SK-N-SH treated with all-trans-retinoic acid at 6 μM for 48 hours (cell line): ENCODE results near the gene FREM2.

Experiments used
- ZC3H10 ChIP-seq: fragments of 250-450 bp; sonication (Bioruptor Pico); IDR thresholded peaks from 2 replicates; pipeline ENCODE4 v1.5.1; 2021; ENCODE audit warnings: mild to moderate bottlenecking, moderate library complexity
- ZFP30 ChIP-seq: fragments of 450-650 bp; formaldehyde crosslinking; IDR thresholded peaks from 2 replicates; pipeline ENCODE4 v1.5.0; 2022; ENCODE audit warnings: mild to moderate bottlenecking, moderate library complexity
- TF ChIP-seq, protein P1 (sequence below): fragments of 250-450 bp; sonication (Bioruptor Pico); IDR thresholded peaks from 2 replicates; pipeline ENCODE4 v1.5.0; 2020; ENCODE audit warnings: mild to moderate bottlenecking, moderate library complexity

DNA sequence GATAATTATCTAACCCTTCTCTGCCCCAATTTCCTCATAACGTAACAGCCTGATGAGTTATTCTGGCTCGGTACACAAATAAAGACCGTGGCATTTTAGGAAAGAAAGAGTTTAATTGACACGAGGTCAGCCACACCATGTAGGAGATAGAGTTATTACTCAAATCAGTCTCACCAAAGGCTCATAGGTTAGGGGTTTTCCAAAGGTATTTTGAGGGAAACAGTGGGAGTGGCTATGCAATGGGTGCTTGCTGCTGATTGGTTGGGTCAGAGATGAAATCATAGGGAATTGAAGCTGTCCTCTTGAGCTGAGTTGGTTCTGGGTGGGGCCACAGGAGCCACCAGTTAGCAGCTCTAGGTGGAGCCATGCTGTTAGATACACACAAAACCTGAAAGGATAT, 137.5 kb downstream of the FREM2 start:
- TF ChIP-seq, protein P1, sequence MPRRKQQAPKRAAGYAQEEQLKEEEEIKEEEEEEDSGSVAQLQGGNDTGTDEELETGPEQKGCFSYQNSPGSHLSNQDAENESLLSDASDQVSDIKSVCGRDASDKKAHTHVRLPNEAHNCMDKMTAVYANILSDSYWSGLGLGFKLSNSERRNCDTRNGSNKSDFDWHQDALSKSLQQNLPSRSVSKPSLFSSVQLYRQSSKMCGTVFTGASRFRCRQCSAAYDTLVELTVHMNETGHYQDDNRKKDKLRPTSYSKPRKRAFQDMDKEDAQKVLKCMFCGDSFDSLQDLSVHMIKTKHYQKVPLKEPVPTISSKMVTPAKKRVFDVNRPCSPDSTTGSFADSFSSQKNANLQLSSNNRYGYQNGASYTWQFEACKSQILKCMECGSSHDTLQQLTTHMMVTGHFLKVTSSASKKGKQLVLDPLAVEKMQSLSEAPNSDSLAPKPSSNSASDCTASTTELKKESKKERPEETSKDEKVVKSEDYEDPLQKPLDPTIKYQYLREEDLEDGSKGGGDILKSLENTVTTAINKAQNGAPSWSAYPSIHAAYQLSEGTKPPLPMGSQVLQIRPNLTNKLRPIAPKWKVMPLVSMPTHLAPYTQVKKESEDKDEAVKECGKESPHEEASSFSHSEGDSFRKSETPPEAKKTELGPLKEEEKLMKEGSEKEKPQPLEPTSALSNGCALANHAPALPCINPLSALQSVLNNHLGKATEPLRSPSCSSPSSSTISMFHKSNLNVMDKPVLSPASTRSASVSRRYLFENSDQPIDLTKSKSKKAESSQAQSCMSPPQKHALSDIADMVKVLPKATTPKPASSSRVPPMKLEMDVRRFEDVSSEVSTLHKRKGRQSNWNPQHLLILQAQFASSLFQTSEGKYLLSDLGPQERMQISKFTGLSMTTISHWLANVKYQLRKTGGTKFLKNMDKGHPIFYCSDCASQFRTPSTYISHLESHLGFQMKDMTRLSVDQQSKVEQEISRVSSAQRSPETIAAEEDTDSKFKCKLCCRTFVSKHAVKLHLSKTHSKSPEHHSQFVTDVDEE (CRISPR knock-in tag) = no peak
- no peak for TF ChIP-seq ZC3H10 (CRISPR knock-in tag)
- no peak for TF ChIP-seq ZFP30 (CRISPR knock-in tag)
